Right lobe of liver (tissue), 6 donors: ENCODE results near the gene CPSF2. TPM values are rescaled to one million over a fixed set of nuclear protein-coding genes. Genes with fewer than 3 reads are reported as not detected.
"Not testable (repeated sequence)": the region's sequence is repeated elsewhere in the genome, so short reads cannot be mapped to it uniquely, and the experiment has no call there.

Experiments
- ATAC-seq, 4 donors: fragments of 200-7000 bp; cut with Tn5 transposase; one replicate each; pipeline ENCODE4 v1.9.1; 2020; ENCODE audit warnings: mild to moderate bottlenecking in 4 of 4, moderate library complexity in 4 of 4
- DNase-seq, 3 donors: peaks; one replicate each; pipeline ENCODE4 v3.0.0-alpha.2; 2020
- H3K27ac ChIP-seq, 3 donors: fragments of 200-600 bp; one replicate each; pipeline ENCODE4 v1.8.0; 2022
- H3K27me3 ChIP-seq, 2 donors: fragments of 200-600 bp; one replicate each; pipeline ENCODE4 v1.8.0; 2022
- H3K36me3 ChIP-seq, 4 donors: fragments of 200-600 bp; sonication (generic) in 1 of 4; one replicate each; pipeline versions ENCODE4 v1.5.1 to v1.8.0; 2017 to 2022; ENCODE audit warnings: control low read depth in 1 of 4
- H3K4me1 ChIP-seq, 4 donors: fragments of 200-600 bp; sonication (generic) in 1 of 4; one replicate each; pipeline versions ENCODE4 v1.5.1 to v1.8.0; 2017 to 2022; ENCODE audit warnings: control low read depth in 1 of 4
- H3K4me3 ChIP-seq, 3 donors: fragments of 200-600 bp; one replicate each; pipeline ENCODE4 v1.8.0; 2022
- H3K9me3 ChIP-seq, 4 donors: fragments of 200-600 bp; sonication (generic) in 1 of 4; one replicate each; pipeline versions ENCODE4 v1.5.1 to v1.8.0; 2017 to 2022; ENCODE audit warnings: control low read depth in 1 of 4
- POLR2A ChIP-seq: fragments of 450-650 bp; IDR thresholded peaks from one replicate; pipeline ENCODE4 v1.6.1; 2017; ENCODE audit warnings: antibody characterized with exemption, mild to moderate bottlenecking
- WGBS: methylation state at CpG from one replicate; pipeline ENCODE4 v1.1.6; 2018; ENCODE audit warnings: low coverage, low lambda C conversion rate; ENCODE audit not compliant: insufficient coverage; ENCODE audit errors: missing lambda C conversion rate; 5-methylcytosine and 5-hydroxymethylcytosine counted together
- intact Hi-C, 2 donors: fragments of 100-400 bp; cut with DNase I; formaldehyde crosslinking; loops; one replicate each; pipeline versions ENCODE4 v1.11.2 to v1.14.1; 2022
- total RNA-seq, 6 experiments: library from RNA; depleted of rRNA in 2 of 6; stranded (reverse); fragments of >200 nt in 2 of 6; fragmentation: NEBNext Ultra II Directional in 3 of 6; extraction: Animal tissue kit (Norgen Biotek cat#: 25700) in 3 of 6; gene quantifications; one replicate each; pipeline versions ENCODE4 v1.1.0 to v1.2.4, GENCODE V29; 2016 to 2023
- TF ChIP-seq, protein P1 (sequence below), 4 donors: fragments of 200-600 bp in 3 of 4; fragments of 450-650 bp in 1 of 4; IDR thresholded peaks; one replicate each; pipeline versions ENCODE4 v1.5.1 to v1.8.0; 2016 to 2022; ENCODE audit warnings: antibody characterized with exemption in 4 of 4, mild to moderate bottlenecking in 2 of 4
- donor health status: DM: no; HTN: yes; CAD: no.
- donor health status: DM: no; HTN: no; CAD: no.
- donor health status: DM: no; HTN: no; CAD: no.
- donor health status: DM: no; HTN: yes; CAD: no.
- donor health status: DM: no; HTN: yes; CAD: no.

CPSF2 gene
- total RNA-seq, 6 experiments from 2014 or later: 23.4 to 28.2 (median 25.9) TPM

DNA sequence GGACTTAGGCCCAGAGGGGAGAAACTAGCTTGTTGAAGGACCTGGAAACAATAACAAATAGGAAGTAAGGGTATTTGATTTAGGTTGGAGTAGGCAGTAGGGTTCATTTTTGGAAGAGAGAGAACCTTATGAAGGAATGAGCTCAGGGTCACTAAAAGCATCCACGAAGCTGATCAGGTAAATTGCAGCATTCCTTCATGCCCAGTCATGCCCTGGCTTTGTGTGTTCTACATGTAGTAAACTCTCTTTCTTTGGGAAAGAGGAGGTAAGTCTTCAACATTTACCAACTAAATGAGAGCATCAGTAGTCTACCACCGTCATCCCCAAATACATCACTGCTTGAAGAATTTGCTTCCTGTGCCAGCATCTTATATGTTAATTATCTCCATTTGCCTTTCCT is 54.7 kb downstream of the CPSF2 start:
- WGBS: 58% methylated on average over 2 of the region's 2 CpGs
- H3K27me3 ChIP-seq: no peaks in the 10 kb centered on the region
- no peak for ATAC-seq
- no peak overlapping the region for H3K27ac ChIP-seq
- no peaks in the 10 kb centered on the region for H3K9me3 ChIP-seq
- no peaks in the 10 kb centered on the region for H3K36me3 ChIP-seq
- TF ChIP-seq, protein P1, sequence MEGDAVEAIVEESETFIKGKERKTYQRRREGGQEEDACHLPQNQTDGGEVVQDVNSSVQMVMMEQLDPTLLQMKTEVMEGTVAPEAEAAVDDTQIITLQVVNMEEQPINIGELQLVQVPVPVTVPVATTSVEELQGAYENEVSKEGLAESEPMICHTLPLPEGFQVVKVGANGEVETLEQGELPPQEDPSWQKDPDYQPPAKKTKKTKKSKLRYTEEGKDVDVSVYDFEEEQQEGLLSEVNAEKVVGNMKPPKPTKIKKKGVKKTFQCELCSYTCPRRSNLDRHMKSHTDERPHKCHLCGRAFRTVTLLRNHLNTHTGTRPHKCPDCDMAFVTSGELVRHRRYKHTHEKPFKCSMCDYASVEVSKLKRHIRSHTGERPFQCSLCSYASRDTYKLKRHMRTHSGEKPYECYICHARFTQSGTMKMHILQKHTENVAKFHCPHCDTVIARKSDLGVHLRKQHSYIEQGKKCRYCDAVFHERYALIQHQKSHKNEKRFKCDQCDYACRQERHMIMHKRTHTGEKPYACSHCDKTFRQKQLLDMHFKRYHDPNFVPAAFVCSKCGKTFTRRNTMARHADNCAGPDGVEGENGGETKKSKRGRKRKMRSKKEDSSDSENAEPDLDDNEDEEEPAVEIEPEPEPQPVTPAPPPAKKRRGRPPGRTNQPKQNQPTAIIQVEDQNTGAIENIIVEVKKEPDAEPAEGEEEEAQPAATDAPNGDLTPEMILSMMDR (IDR thresholded peaks at IDR 0.05): no peak
- no peak for TF ChIP-seq POLR2A
- no peaks in the 10 kb centered on the region for H3K4me1 ChIP-seq
- no peak for DNase-seq
- intact Hi-C loops: no loop called here
- H3K4me3 ChIP-seq: no peak overlapping the region

DNA sequence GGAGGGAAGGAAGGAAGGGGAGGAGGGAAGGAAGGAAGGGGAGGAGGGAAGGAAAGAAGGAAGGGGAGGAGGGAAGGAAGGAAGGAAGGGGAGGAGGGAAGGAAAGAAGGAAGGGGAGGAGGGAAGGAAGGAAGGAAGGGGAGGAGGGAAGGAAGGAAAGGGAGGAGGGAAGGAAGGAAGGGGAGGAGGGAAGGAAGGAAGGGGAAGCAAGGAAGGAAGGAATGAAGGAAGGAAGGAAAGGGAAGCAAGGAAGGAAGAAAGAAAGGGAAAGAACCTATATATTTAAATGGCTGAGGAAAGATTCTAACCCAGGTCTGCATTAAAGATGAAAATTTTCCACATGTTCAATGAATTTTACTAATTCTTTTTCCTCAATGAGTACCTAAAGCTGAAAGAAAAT is 57.4 kb downstream of the CPSF2 start:
- intact Hi-C loops, H3K9me3 ChIP-seq, H3K4me3 ChIP-seq, ATAC-seq, H3K27me3 ChIP-seq, H3K27ac ChIP-seq, H3K36me3 ChIP-seq, DNase-seq, H3K4me1 ChIP-seq: not testable (repeated sequence)

DNA sequence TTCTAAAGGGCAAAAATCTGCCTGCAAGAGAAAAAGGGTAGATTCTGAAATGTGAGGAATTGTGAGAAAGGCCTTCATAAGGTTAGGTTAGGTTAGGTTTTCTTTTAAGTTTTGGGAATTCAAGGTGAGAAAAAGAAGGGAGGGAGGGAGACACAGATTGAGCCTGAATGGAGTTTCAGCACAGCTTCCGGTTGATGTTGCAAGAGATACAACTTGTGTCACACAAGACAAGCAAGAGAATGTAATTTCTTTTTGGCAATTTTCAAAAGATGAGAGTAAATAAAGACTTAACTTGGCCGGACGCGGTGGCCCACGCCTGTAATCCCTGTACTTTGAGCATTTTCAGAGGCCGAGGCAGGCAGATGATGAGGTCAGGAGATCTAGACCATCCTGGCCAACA is 63.8 kb downstream of the CPSF2 start:
- Histone ChIP-seq H3K9me3 (no peaks in the 10 kb centered on the region), H3K36me3 (no peaks in the 10 kb centered on the region), H3K27ac (no peak overlapping the region), H3K4me1 (no peaks in the 10 kb centered on the region), H3K4me3 (no peak overlapping the region), H3K27me3 (no peaks in the 10 kb centered on the region)
- ATAC-seq (no peak), DNase-seq (no peak)
- WGBS: 74% methylated on average over 6 of the region's 6 CpGs
- TF ChIP-seq, protein P1 (IDR thresholded peaks at IDR 0.05): no peak
- TF ChIP-seq POLR2A: no peak
- intact Hi-C loops: no loop called here

DNA sequence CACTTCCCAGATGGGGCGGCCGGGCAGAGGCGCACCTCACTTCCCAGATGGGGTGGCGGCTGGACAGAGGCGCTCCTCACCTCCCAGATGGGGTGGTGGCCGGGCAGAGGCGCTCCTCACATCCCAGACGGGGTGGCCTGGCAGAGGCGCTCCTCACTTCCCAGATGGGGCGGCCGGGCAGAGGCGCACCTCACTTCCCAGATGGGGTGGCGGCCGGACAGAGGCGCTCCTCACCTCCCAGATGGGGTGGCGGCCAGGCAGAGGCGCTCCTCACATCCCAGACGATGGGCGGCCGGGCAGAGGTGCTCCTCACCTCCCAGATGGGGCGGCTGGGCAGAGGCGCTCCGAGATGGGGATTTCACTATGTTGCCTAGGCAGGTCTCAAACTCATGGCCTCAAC is 65.8 kb downstream of the CPSF2 start:
- WGBS: no CpG with 5 or more reads among the region's 23 CpGs
- intact Hi-C loops: not testable (repeated sequence)

DNA sequence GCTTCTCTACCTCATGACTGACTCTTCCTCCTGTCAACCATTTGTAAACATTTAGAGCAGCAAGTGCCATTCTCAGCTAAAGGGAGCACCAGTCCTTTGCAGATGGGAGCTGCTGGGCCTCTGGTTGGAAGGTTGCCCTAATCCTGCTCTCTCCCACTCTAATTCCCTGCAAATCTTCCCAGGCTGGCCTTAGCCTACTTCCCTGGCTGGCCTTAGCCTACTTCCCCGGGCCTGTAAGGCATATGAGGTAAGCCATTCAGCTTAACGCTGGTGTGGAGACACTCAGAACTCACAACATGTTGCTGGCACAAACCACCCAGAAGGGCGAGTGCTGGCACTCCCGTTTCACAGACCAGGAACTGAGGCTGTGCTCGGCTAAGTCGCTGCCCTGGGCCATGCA is 69.0 kb downstream of the CPSF2 start:
- DNase-seq (no peak), ATAC-seq (no peak)
- TF ChIP-seq, protein P1 (IDR thresholded peaks at IDR 0.05): no peak
- TF ChIP-seq POLR2A: no peak
- H3K27ac ChIP-seq: no peak overlapping the region
- H3K4me3 ChIP-seq: no peak overlapping the region
- H3K4me1 ChIP-seq: no peaks in the 10 kb centered on the region
- no peaks in the 10 kb centered on the region for H3K36me3 ChIP-seq
- no peaks in the 10 kb centered on the region for H3K27me3 ChIP-seq
- WGBS: 84% methylated on average over 3 of the region's 6 CpGs
- H3K9me3 ChIP-seq: no peaks in the 10 kb centered on the region
- intact Hi-C loops: no loop called here

More for the DNA sequence above, 65.8 kb downstream of the CPSF2 start:
- H3K27ac ChIP-seq, DNase-seq, H3K4me1 ChIP-seq, H3K36me3 ChIP-seq, H3K4me3 ChIP-seq, ATAC-seq, H3K9me3 ChIP-seq, H3K27me3 ChIP-seq: not testable (repeated sequence)

DNA sequence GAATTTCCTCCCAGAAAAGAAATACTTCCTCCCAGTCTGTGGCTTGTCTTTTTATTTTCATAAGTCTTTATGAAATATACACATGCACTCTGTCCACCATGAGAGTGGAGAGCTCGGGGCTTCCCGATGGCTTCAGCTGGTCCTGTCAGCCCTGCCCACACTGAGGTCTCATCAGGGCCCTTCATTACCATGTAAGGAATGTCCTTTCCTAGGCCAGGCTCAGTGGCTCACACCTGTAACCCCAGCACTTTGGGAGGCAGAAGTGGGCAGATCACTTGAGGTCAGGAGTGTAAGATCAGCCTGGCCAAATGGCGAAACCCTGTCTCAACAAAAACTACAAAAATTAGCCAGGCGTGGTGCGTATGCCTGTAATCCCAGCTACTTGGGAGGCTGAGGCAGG is 77.0 kb downstream of the CPSF2 start:
- Histone ChIP-seq H3K27me3 (no peaks in the 10 kb centered on the region), H3K27ac (no peak overlapping the region), H3K9me3 (no peaks in the 10 kb centered on the region), H3K4me1 (no peaks in the 10 kb centered on the region), H3K4me3 (no peak overlapping the region), H3K36me3 (no peaks in the 10 kb centered on the region)
- ATAC-seq (no peak), DNase-seq (no peak)
- intact Hi-C loops: no loop called here
- TF ChIP-seq, protein P1 (IDR thresholded peaks at IDR 0.05): no peak
- no peak for TF ChIP-seq POLR2A
- 78% methylated on average over 5 of the region's 5 CpGs for WGBS
